Measurements from ENCODE around the gene MAP1S. TPM values are rescaled to one million over a fixed set of nuclear protein-coding genes. Genes with fewer than 3 reads are reported as not detected.

MAP1S gene
- total RNA-seq, 1 experiment from 2014 or later: 47.1 TPM

GRCh38 chr19:17757125-17757524 is 37.8 kb downstream of the MAP1S start:
- H3K9me3 Mint-ChIP-seq (ENCODE audit: unreplicated experiment): no peaks in the 10 kb centered on the region
- peak; percentile 80 for DNase-seq (ENCODE audit: unreplicated experiment)
- ChIA-PET POLR2A (no interaction called here), CTCF (interaction anchor here (0.5 to 0.8 kb wide), 3 partner anchors 11 to 18 kb away, joined by 3 to 8 read pairs (median 3); no protein-coding TSS in a partner anchor)
- H3K4me1 Mint-ChIP-seq (ENCODE audit: insufficient read depth, unreplicated experiment): peaks cover 15% of the 10 kb centered on the region
- intact Hi-C loops (cut with micrococcal nuclease): no loop called here
- no peaks in the 10 kb centered on the region for H3K36me3 Mint-ChIP-seq (ENCODE audit: insufficient read depth, unreplicated experiment)
- no peak overlapping the region for H3K4me3 Mint-ChIP-seq (ENCODE audit: unreplicated experiment)
- H3K27ac Mint-ChIP-seq (ENCODE audit: low read depth, unreplicated experiment): no peak overlapping the region
- no peaks in the 10 kb centered on the region for H3K27me3 Mint-ChIP-seq (ENCODE audit: insufficient read depth, unreplicated experiment)
- no TSS peak for BruUV-seq (replicated peaks)
- no peak for TF ChIP-seq CTCF (IDR thresholded peaks at IDR 0.05; ENCODE audit: unreplicated experiment)

- Mint-ChIP-seq H3K27ac (ENCODE audit: low read depth, unreplicated experiment) (no peak overlapping the region), H3K27me3 (ENCODE audit: insufficient read depth, unreplicated experiment) (no peaks in the 10 kb centered on the region), H3K9me3 (ENCODE audit: unreplicated experiment) (no peaks in the 10 kb centered on the region), H3K36me3 (ENCODE audit: insufficient read depth, unreplicated experiment) (no peaks in the 10 kb centered on the region), H3K4me1 (ENCODE audit: insufficient read depth, unreplicated experiment) (peaks cover 15% of the 10 kb centered on the region), H3K4me3 (ENCODE audit: unreplicated experiment) (no peak overlapping the region)
- intact Hi-C loops (cut with micrococcal nuclease): no loop called here
- BruUV-seq (replicated peaks): no TSS peak
- TF ChIP-seq CTCF (IDR thresholded peaks at IDR 0.05; ENCODE audit: unreplicated experiment): no peak
- ChIA-PET CTCF (interaction anchor here (0.5 to 1.3 kb wide), 3 partner anchors 8 to 454 kb away, joined by 3 to 4 read pairs (median 4); no protein-coding TSS in a partner anchor), POLR2A (interaction anchor here (0.6 kb wide), 1 partner anchor 17 kb away, joined by 9 read pairs; no protein-coding TSS in a partner anchor)
- DNase-seq (ENCODE audit: unreplicated experiment): no peak
Observed at GRCh38 chr19:17758515-17758914, 39.2 kb downstream of the MAP1S start.

- Mint-ChIP-seq H3K4me3 (ENCODE audit: unreplicated experiment) (no peak overlapping the region), H3K27ac (ENCODE audit: low read depth, unreplicated experiment) (no peak overlapping the region), H3K4me1 (ENCODE audit: insufficient read depth, unreplicated experiment) (peaks cover 17% of the 10 kb centered on the region), H3K36me3 (ENCODE audit: insufficient read depth, unreplicated experiment) (no peaks in the 10 kb centered on the region), H3K27me3 (ENCODE audit: insufficient read depth, unreplicated experiment) (no peaks in the 10 kb centered on the region), H3K9me3 (ENCODE audit: unreplicated experiment) (no peaks in the 10 kb centered on the region)
- CTCF ChIA-PET: no interaction called here
- BruUV-seq (replicated peaks): no TSS peak
- no peak for TF ChIP-seq CTCF (IDR thresholded peaks at IDR 0.05; ENCODE audit: unreplicated experiment)
- intact Hi-C loops (cut with micrococcal nuclease): loop anchor here (10.0 kb wide), 1 partner anchor 186 kb away; no protein-coding TSS in a partner anchor
- POLR2A ChIA-PET: interaction anchor here (0.6 to 1.7 kb wide), 2 partner anchors 94 to 98 kb away, joined by 4 to 5 read pairs; partner anchors contain the start of gene RPL18A
- no peak for DNase-seq (ENCODE audit: unreplicated experiment)
Observed at GRCh38 chr19:17761148-17761547, 41.9 kb downstream of the MAP1S start.

- ChIA-PET CTCF (interaction anchor here (0.5 to 0.7 kb wide), 7 partner anchors 80 to 244 kb away, joined by 3 to 5 read pairs (median 3); no protein-coding TSS in a partner anchor), POLR2A (interaction anchor here (0.6 kb wide), 1 partner anchor 158 kb away, joined by 4 read pairs; no protein-coding TSS in a partner anchor)
- peak; percentile 75 for DNase-seq (ENCODE audit: unreplicated experiment)
- H3K4me1 Mint-ChIP-seq (ENCODE audit: insufficient read depth, unreplicated experiment): peaks cover 14% of the 10 kb centered on the region
- H3K9me3 Mint-ChIP-seq (ENCODE audit: unreplicated experiment): no peaks in the 10 kb centered on the region
- H3K27me3 Mint-ChIP-seq (ENCODE audit: insufficient read depth, unreplicated experiment): no peaks in the 10 kb centered on the region
- intact Hi-C loops (cut with micrococcal nuclease): loop anchor here (10.0 kb wide), 1 partner anchor 188 kb away; no protein-coding TSS in a partner anchor
- TF ChIP-seq CTCF (IDR thresholded peaks at IDR 0.05; ENCODE audit: unreplicated experiment): no peak
- no peak overlapping the region for H3K27ac Mint-ChIP-seq (ENCODE audit: low read depth, unreplicated experiment)
- H3K36me3 Mint-ChIP-seq (ENCODE audit: insufficient read depth, unreplicated experiment): no peaks in the 10 kb centered on the region
- no peak overlapping the region for H3K4me3 Mint-ChIP-seq (ENCODE audit: unreplicated experiment)
- BruUV-seq (replicated peaks): no TSS peak
Observed at GRCh38 chr19:17762505-17763229, 43.4 kb downstream of the MAP1S start.

Measured in MCF 10A (cell line).